Heart left ventricle (tissue), 16 donors: ENCODE results near the gene FAM193B. TPM values are rescaled to one million over a fixed set of nuclear protein-coding genes. Genes with fewer than 3 reads are reported as not detected.

Experiments
- ATAC-seq, 4 donors: fragments of 200-7000 bp; cut with Tn5 transposase; one replicate each; pipeline ENCODE4 v1.9.1; 2020 to 2022; ENCODE audit warnings: moderate library complexity in 4 of 4, mild to moderate bottlenecking in 3 of 4, moderate number of reproducible peaks in 1 of 4
- DNase-seq, 5 donors: peaks; one replicate each; pipeline ENCODE4 v3.0.0-alpha.2; 2020
- H3K27ac ChIP-seq, 12 donors: fragments of 200-600 bp; sonication (generic) in 4 of 12; one replicate each; pipeline versions ENCODE4 v1.5.0 to v1.8.0; 2016 to 2022; ENCODE audit warnings: mild to moderate bottlenecking in 2 of 12
- H3K27me3 ChIP-seq, 9 donors: fragments of 200-600 bp; sonication (generic) in 2 of 9; one replicate each; pipeline versions ENCODE4 v1.5.1 to v1.8.0; 2016 to 2022; ENCODE audit warnings: mild to moderate bottlenecking in 3 of 9
- H3K36me3 ChIP-seq, 9 donors: fragments of 200-600 bp; sonication (generic) in 2 of 9; one replicate each; pipeline versions ENCODE4 v1.5.0 to v1.8.0; 2018 to 2022; ENCODE audit warnings: mild to moderate bottlenecking in 2 of 9
- H3K4me1 ChIP-seq, 12 donors: fragments of 200-600 bp; sonication (generic) in 4 of 12; one replicate each; pipeline versions ENCODE4 v1.5.0 to v1.8.0; 2016 to 2022; ENCODE audit warnings: mild to moderate bottlenecking in 3 of 12
- H3K4me3 ChIP-seq, 12 donors: fragments of 200-600 bp; sonication (generic) in 4 of 12; one replicate each; pipeline versions ENCODE4 v1.5.0 to v1.8.0; 2017 to 2022; ENCODE audit warnings: mild to moderate bottlenecking in 9 of 12, moderate library complexity in 4 of 12
- H3K9me3 ChIP-seq, 12 donors: fragments of 200-600 bp; sonication (generic) in 4 of 12; one replicate each; pipeline versions ENCODE4 v1.5.0 to v1.8.0; 2016 to 2022; ENCODE audit warnings: mild to moderate bottlenecking in 1 of 12
- CTCF ChIP-seq, 12 donors: fragments of 200-600 bp; sonication (generic) in 4 of 12; IDR thresholded peaks; one replicate each; pipeline versions ENCODE4 v1.5.0 to v1.8.0; 2018 to 2022; ENCODE audit warnings: antibody characterized with exemption in 12 of 12, mild to moderate bottlenecking in 5 of 12
- POLR2A ChIP-seq, 2 donors: fragments of 450-650 bp; IDR thresholded peaks; one replicate each; pipeline ENCODE4 v1.6.1; 2017; ENCODE audit warnings: antibody characterized with exemption in 2 of 2, mild to moderate bottlenecking in 2 of 2, moderate library complexity in 2 of 2
- WGBS, 4 donors: extraction: QIAGEN DNeasy Blood & Tissue Kit in 2 of 4; methylation state at CpG; one replicate each; pipeline versions ENCODE4 v1.1.5 to v1.1.7; 2013 to 2018; 5-methylcytosine and 5-hydroxymethylcytosine counted together
- intact Hi-C, 10 donors: fragments of 100-400 bp; cut with DNase I; formaldehyde crosslinking; loops; one replicate each; pipeline versions ENCODE4 v1.11.1 to v1.14.2; 2022
- polyA plus RNA-seq, 2 donors: library from polyadenylated mRNA; stranded (reverse); fragments of 200-250 nt; gene quantifications; one replicate each; pipeline ENCODE4 v1.2.3, GENCODE V29; 2013
- total RNA-seq, 9 donors: library from RNA; depleted of rRNA in 2 of 9; stranded (reverse); fragments of >200 nt in 2 of 9; fragmentation: NEBNext Ultra II Directional in 3 of 9; extraction: Animal tissue kit (Norgen Biotek cat#: 25700) in 3 of 9; gene quantifications; one replicate each; pipeline versions ENCODE4 v1.1.0 to v1.2.4, GENCODE V29; 2016 to 2023
- donor health status: ischemic (EF 13 %, LVEDD 7.1; RV severe dilation, severe dysfunction).
- donor health status: healthy with polysubstance abuse.
- donor health status: DM: no; HTN: yes; CAD: no.
- donor health status: DM: no; HTN: no; CAD: no.
- donor health status: ischemic (EF 25% LVEDD 6.9; RV normal size, moderate dysfunction).
- donor health status: ischemic (EF 25% LVEDD 5.7; RV mildly dilated, moderate dysfunction).
- donor health status: healthy.
- donor health status: DM: yes; HTN: yes; CAD: no.
- donor health status: ischemic (EF 35%, LVEDD 5.7; RV mildly dilated, moderate dysfunction).
- donor health status: nonischemic (EF 11% LVEDD 7.7; RV severe dilation, severe dysfunction).
- donor health status: DM: yes; HTN: yes; CAD: no.
- donor health status: PGD.
- donor health status: ischemic (EF 29% LVEDD 5.4; RV normal size, mild dysfunction).
- donor health status: nonischemic (EF 23%, LVEDD 6.1; RV moderate dilation, normal function).

Gene FAM193B
- total and polyA plus RNA-seq, 11 donors: 13.1 to 58.9 (median 20.2) TPM

GRCh38 chr5:177494346-177495195 is 59.8 kb downstream of the FAM193B start:
- WGBS, 4 donors: 54 to 62% (median 58%) methylated on average over 8 to 11 of the region's 11 CpGs
- Histone ChIP-seq H3K36me3 (peaks cover 0 to 49% (median 34%) of the 10 kb centered on the region in 9 donors), H3K27ac (peak overlapping the region in 11 of 12 donors; percentile 21 to 98 (median 95)), H3K27me3 (no peaks in the 10 kb centered on the region), H3K9me3 (no peaks in the 10 kb centered on the region), H3K4me3 (peak overlapping the region in 9 of 12 donors; percentile 31 to 96 (median 78)), H3K4me1 (peaks cover 8 to 62% (median 52%) of the 10 kb centered on the region in 12 donors)
- intact Hi-C loops: loop anchor here in 3 of 10 donors (5.0 kb wide), 2 partner anchors 37 to 102 kb away; no protein-coding TSS in a partner anchor
- peak in 7 of 12 donors; percentile 12 to 40 (median 21) for TF ChIP-seq CTCF (IDR thresholded peaks at IDR 0.05)
- TF ChIP-seq POLR2A (IDR thresholded peaks at IDR 0.05): no peak
- ATAC-seq: peak in 3 of 4 donors; percentile 18 to 44 (median 31)
- peak; percentile 71 to 87 (median 83) for DNase-seq

DNA sequence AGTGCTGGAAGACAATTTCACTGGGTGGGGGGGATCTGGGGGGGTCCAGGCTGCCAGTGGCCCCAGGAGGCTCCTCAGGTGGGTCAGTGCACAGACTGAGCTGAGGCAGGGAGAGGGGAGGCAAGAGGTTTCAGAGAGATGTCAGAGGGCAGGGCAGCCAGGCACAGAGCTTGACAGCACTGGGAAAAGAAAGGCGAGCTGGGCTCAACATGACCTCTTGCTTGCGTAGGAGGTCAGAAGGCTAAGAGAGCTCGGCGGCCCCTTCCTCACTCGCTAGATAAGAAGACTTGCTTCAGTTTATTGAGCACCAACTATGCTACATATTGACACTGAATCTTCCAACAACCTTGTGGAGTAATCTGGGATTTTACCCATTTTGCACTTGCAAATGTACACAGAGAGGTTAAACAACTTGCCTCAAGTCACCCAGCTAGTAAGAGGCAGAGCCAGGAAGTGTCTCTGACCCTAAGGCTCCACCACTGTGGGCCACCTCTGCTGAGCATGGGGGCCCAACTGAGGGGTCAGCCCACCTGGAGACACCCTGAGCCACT is 60.5 kb downstream of the FAM193B start:
- H3K36me3 ChIP-seq: peaks cover 0 to 56% (median 41%) of the 10 kb centered on the region in 9 donors
- no peak for TF ChIP-seq POLR2A (IDR thresholded peaks at IDR 0.05)
- no peak for TF ChIP-seq CTCF (IDR thresholded peaks at IDR 0.05)
- DNase-seq (no peak), ATAC-seq (no peak)
- intact Hi-C loops: no loop called here
- WGBS, 4 donors: 80 to 88% (median 86%) methylated on average over 5 of the region's 5 CpGs
- peak overlapping the region in 11 of 12 donors; percentile 21 to 98 (median 93) for H3K27ac ChIP-seq
- peak overlapping the region in 4 of 12 donors; percentile 78 to 96 (median 84) for H3K4me3 ChIP-seq
- no peaks in the 10 kb centered on the region for H3K9me3 ChIP-seq
- H3K27me3 ChIP-seq: no peaks in the 10 kb centered on the region
- H3K4me1 ChIP-seq: peaks cover 8 to 62% (median 52%) of the 10 kb centered on the region in 12 donors

DNA sequence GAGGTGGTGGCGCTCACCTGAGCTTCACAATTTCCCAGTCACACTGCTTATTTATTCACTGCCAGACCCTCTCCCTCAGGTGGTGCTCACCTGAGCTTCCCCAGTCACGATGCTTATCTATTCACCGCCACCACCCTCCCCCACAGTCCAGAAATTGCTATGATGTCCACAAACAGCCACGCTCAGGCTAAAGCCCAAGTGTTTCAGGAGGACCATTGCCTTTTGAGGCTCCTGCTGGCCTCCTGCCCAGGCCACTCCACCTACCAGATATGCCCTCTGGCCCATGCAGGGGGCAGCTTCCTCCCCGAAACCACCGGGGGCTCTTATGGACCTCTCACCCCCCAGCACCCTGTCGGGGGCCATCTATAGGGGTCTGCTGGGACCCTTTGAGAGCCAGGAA is 61.5 kb downstream of the FAM193B start:
- H3K27ac ChIP-seq: peak overlapping the region in 3 of 12 donors; percentile 96 to 98 (median 96)

More for the DNA sequence above, 61.5 kb downstream of the FAM193B start:
- DNase-seq (no peak), ATAC-seq (no peak)
- Histone ChIP-seq H3K27me3 (no peaks in the 10 kb centered on the region), H3K4me1 (peaks cover 8 to 52% (median 43%) of the 10 kb centered on the region in 12 donors), H3K4me3 (no peak overlapping the region), H3K36me3 (peaks cover 0 to 67% (median 52%) of the 10 kb centered on the region in 9 donors), H3K9me3 (no peaks in the 10 kb centered on the region)
- TF ChIP-seq CTCF (IDR thresholded peaks at IDR 0.05) (no peak), POLR2A (IDR thresholded peaks at IDR 0.05) (no peak)
- intact Hi-C loops: no loop called here
- 56 to 68% (median 67%) methylated on average over 7 of the region's 7 CpGs for WGBS, 4 donors
